RWPE2 (cell line): ENCODE results near the gene TIMM22.
"Not testable (repeated sequence)": the region's sequence is repeated elsewhere in the genome, so short reads cannot be mapped to it uniquely, and the experiment has no call there.

Source experiments
- ATAC-seq: fragments of 200-7000 bp; cut with Tn5 transposase; 3 replicates; pipeline ENCODE4 v1.9.1; 2021; ENCODE audit warnings: low read depth
- DNase-seq: peaks from one replicate; pipeline ENCODE4 v3.0.0-alpha.2; 2020; ENCODE audit warnings: low spot score
- H3K27ac ChIP-seq: fragments of 450-650 bp; 2 replicates; pipeline ENCODE4 v1.5.1; 2017; ENCODE audit warnings: mild to moderate bottlenecking; ENCODE audit not compliant: poor library complexity, severe bottlenecking
- H3K27me3 ChIP-seq: fragments of 250-450 bp; sonication (Bioruptor Pico); 2 replicates; pipeline ENCODE4 v1.5.1; 2021; ENCODE audit warnings: mild to moderate bottlenecking, moderate library complexity; ENCODE audit not compliant: insufficient read depth, poor library complexity, severe bottlenecking
- H3K36me3 ChIP-seq: fragments of 250-450 bp; sonication (Bioruptor Pico); 2 replicates; pipeline ENCODE4 v1.5.1; 2020; ENCODE audit warnings: low read depth, mild to moderate bottlenecking, moderate library complexity
- H3K4me1 ChIP-seq: fragments of 250-450 bp; sonication (Bioruptor Pico); 2 replicates; pipeline ENCODE4 v1.5.1; 2021; ENCODE audit warnings: mild to moderate bottlenecking, moderate library complexity; ENCODE audit not compliant: insufficient read depth, poor library complexity, severe bottlenecking
- H3K4me3 ChIP-seq: fragments of 250-450 bp; sonication (Bioruptor Pico); 2 replicates; pipeline ENCODE4 v1.5.1; 2021; ENCODE audit warnings: mild to moderate bottlenecking, moderate library complexity; ENCODE audit not compliant: severe bottlenecking
- H3K9me3 ChIP-seq: fragments of 250-450 bp; sonication (Bioruptor Pico); 2 replicates; pipeline ENCODE4 v1.5.1; 2021; ENCODE audit warnings: mild to moderate bottlenecking, moderate library complexity; ENCODE audit not compliant: severe bottlenecking
- TF ChIP-seq, protein P1 (sequence below): fragments of 450-650 bp; IDR thresholded peaks from one replicate; pipeline ENCODE4 v1.5.1; 2017; ENCODE audit warnings: mild to moderate bottlenecking, moderate library complexity; ENCODE audit not compliant: poor library complexity, severe bottlenecking

TIMM22 gene

GRCh38 chr17:996554-997344 lies at the start of gene TIMM22:
TSS of gene TIMM22 (plus strand) at chr17:997129. CDS start at chr17:997143, 14 bp downstream.
- peak; percentile 91 for DNase-seq
- ATAC-seq = peak; percentile 94
- H3K4me1 ChIP-seq = peaks cover 8% of the 10 kb centered on the region
- peak within 1 kb of the TSS; percentile 81 for H3K4me3 ChIP-seq
- H3K27ac ChIP-seq = peak within 1 kb of the TSS; percentile 50
- H3K36me3 ChIP-seq = peaks cover 39% of the 10 kb centered on the region
- TF ChIP-seq, protein P1, sequence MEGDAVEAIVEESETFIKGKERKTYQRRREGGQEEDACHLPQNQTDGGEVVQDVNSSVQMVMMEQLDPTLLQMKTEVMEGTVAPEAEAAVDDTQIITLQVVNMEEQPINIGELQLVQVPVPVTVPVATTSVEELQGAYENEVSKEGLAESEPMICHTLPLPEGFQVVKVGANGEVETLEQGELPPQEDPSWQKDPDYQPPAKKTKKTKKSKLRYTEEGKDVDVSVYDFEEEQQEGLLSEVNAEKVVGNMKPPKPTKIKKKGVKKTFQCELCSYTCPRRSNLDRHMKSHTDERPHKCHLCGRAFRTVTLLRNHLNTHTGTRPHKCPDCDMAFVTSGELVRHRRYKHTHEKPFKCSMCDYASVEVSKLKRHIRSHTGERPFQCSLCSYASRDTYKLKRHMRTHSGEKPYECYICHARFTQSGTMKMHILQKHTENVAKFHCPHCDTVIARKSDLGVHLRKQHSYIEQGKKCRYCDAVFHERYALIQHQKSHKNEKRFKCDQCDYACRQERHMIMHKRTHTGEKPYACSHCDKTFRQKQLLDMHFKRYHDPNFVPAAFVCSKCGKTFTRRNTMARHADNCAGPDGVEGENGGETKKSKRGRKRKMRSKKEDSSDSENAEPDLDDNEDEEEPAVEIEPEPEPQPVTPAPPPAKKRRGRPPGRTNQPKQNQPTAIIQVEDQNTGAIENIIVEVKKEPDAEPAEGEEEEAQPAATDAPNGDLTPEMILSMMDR = peak; percentile 98
- no peaks in the 10 kb centered on the region for H3K27me3 ChIP-seq
- H3K9me3 ChIP-seq = no peaks in the 10 kb centered on the region

- no peaks in the 10 kb centered on the region for H3K9me3 ChIP-seq
- ATAC-seq (no peak), DNase-seq (no peak)
- no peaks in the 10 kb centered on the region for H3K27me3 ChIP-seq
- H3K36me3 ChIP-seq = peaks cover 10% of the 10 kb centered on the region; the same call in 1 of the 2 replicates
- peak overlapping the region; percentile 17 for H3K27ac ChIP-seq
- H3K4me3 ChIP-seq = no peak overlapping the region
- TF ChIP-seq, protein P1 = no peak
- peaks cover 13% of the 10 kb centered on the region for H3K4me1 ChIP-seq
Observed at GRCh38 chr17:948284-948852, 48.6 kb upstream of the TIMM22 start.

GRCh38 chr17:949623-950303 lies 47.2 kb upstream of the TIMM22 start:
- Histone ChIP-seq H3K4me1 (peaks cover 13% of the 10 kb centered on the region), H3K4me3 (no peak overlapping the region), H3K27ac (peak overlapping the region; percentile 87), H3K27me3 (no peaks in the 10 kb centered on the region), H3K9me3 (no peaks in the 10 kb centered on the region), H3K36me3 (peaks cover 5% of the 10 kb centered on the region; the same call in 1 of the 2 replicates)
- TF ChIP-seq, protein P1 = no peak
- ATAC-seq (no peak), DNase-seq (no peak)

DNA sequence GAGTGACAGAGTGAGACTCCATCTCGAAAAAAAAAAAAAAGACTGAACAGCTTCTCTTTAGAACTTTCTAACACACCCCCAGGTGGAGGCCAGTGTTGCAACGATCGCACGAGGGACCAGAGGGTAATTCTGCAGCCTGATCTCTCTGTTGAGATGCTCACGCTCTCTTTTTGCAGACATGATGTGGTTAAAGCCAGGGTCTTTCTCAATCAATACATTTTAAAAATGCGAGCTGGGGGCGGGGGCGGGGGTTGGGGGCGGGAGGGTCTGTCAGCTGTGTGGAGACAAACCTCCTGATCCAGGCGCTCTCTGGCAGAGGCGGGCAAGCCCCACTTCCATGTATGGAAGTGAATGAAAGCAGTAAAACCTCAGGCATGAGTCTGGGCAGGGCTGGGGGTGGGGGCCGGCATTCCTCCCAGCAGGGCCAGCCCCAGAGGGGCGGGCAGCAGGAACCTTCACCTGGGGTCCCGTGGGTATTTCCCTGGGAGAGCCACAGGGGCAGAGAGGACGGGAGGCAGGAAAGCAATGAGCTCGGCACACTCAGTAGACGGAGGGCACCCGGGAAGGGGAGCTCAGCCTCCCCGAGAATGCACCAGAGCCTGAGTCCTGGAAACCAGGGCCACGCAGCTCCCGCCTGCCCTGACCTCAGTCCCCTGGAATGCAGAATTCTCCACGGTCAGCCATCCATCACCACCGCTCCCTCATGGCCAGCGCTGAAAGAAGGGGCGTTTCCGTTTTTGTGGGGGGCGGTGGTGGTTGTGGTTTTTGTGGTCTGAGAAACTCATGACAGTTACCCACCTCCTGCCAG lies 45.4 kb upstream of the TIMM22 start:
- peak; percentile 93 for ATAC-seq

DNA sequence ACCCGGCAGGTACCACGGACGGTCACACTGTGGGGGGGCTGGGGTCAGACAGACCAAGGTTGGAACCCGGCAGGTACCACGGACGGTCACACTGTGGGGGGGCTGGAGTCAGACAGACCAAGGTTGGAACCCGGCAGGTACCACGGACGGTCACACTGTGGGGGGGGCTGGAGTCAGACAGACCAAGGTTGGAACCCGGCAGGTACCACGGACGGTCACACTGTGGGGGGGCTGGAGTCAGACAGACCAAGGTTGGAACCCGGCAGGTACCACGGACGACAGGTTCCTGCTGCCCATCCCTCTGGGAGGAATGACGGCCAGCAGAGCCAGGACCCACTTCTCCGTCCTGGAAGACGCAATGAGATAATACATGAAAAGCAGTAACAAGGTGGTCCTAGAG lies 44.3 kb upstream of the TIMM22 start:
- H3K4me3 ChIP-seq, H3K27me3 ChIP-seq, H3K27ac ChIP-seq, DNase-seq, H3K9me3 ChIP-seq, ATAC-seq: not testable (repeated sequence)
- H3K4me1 ChIP-seq = peaks cover 23% of the 10 kb centered on the region
- peaks cover 28% of the 10 kb centered on the region for H3K36me3 ChIP-seq

More for the DNA sequence above, 45.4 kb upstream of the TIMM22 start:
- H3K4me1 ChIP-seq = peaks cover 15% of the 10 kb centered on the region
- peak; percentile 85 for DNase-seq
- H3K27ac ChIP-seq = peak overlapping the region; percentile 87
- TF ChIP-seq, protein P1 = no peak
- peaks cover 17% of the 10 kb centered on the region for H3K36me3 ChIP-seq
- no peaks in the 10 kb centered on the region for H3K27me3 ChIP-seq
- H3K9me3 ChIP-seq = no peaks in the 10 kb centered on the region
- no peak overlapping the region for H3K4me3 ChIP-seq
